Peyer's patch (tissue), 4 donors: ENCODE data around the gene UNC5A. TPM values are rescaled to one million over a fixed set of nuclear protein-coding genes. Genes with fewer than 3 reads are reported as not detected.

Source experiments
- DNase-seq, 3 donors: peaks; one replicate each; pipeline ENCODE4 v3.0.0-alpha.2; 2017 to 2019
- H3K27ac ChIP-seq, 4 donors: fragments of 200-600 bp; sonication (generic); one replicate each; pipeline ENCODE4 v1.5.1; 2016 to 2019
- H3K27me3 ChIP-seq, 2 donors: fragments of 200-600 bp; sonication (generic); one replicate each; pipeline ENCODE4 v1.5.1; 2019
- H3K36me3 ChIP-seq, 3 donors: fragments of 200-600 bp; sonication (generic); one replicate each; pipeline ENCODE4 v1.5.1; 2016 to 2019
- H3K4me1 ChIP-seq, 4 donors: fragments of 200-600 bp; sonication (generic); one replicate each; pipeline ENCODE4 v1.5.1; 2016 to 2019
- H3K4me3 ChIP-seq, 4 donors: fragments of 200-600 bp; sonication (generic); 1 replicate in 3 of 4; 2 replicates in 1 of 4; pipeline ENCODE4 v1.5.1; 2016 to 2019; ENCODE audit warnings: mild to moderate bottlenecking in 1 of 4
- H3K9me3 ChIP-seq, 4 donors: fragments of 200-600 bp; sonication (generic); one replicate each; pipeline ENCODE4 v1.5.1; 2016 to 2019; ENCODE audit warnings: mild to moderate bottlenecking in 1 of 4
- CTCF ChIP-seq, 6 experiments: fragments of 450-650 bp in 4 of 6; fragments of 200-600 bp in 2 of 6; sonication (generic) in 1 of 6; IDR thresholded peaks; one replicate each; pipeline ENCODE4 v1.5.1; 2017 to 2019; ENCODE audit warnings: antibody characterized with exemption in 6 of 6, mild to moderate bottlenecking in 3 of 6, moderate library complexity in 1 of 6
- POLR2A ChIP-seq, 2 donors: fragments of 450-650 bp; IDR thresholded peaks; one replicate each; pipeline ENCODE4 v1.5.1; 2017; ENCODE audit warnings: antibody characterized with exemption in 2 of 2, mild to moderate bottlenecking in 2 of 2, moderate library complexity in 2 of 2
- total RNA-seq, 4 donors: library from RNA; depleted of rRNA; stranded (reverse); fragments of >200 nt; gene quantifications; one replicate each; pipeline ENCODE4 v1.1.0, GENCODE V29; 2016

UNC5A gene
- total RNA-seq, 4 donors from 2014 or later, result 0.18 TPM; not detected in 3

- Histone ChIP-seq H3K36me3 (no peaks in the 10 kb centered on the region), H3K9me3 (no peaks in the 10 kb centered on the region), H3K27ac (no peak overlapping the region), H3K4me3 (no peak overlapping the region), H3K27me3 (no peaks in the 10 kb centered on the region), H3K4me1 (no peaks in the 10 kb centered on the region)
- TF ChIP-seq CTCF (IDR thresholded peaks at IDR 0.05) (no peak), POLR2A (IDR thresholded peaks at IDR 0.05) (no peak)
- no peak for DNase-seq
Observed at GRCh38 chr5:176882567-176882903, 72.2 kb downstream of the UNC5A start.

GRCh38 chr5:176883700-176884570, 73.6 kb downstream of the UNC5A start:
- Histone ChIP-seq H3K4me1 (no peaks in the 10 kb centered on the region), H3K27ac (no peak overlapping the region), H3K4me3 (no peak overlapping the region), H3K27me3 (no peaks in the 10 kb centered on the region), H3K36me3 (no peaks in the 10 kb centered on the region), H3K9me3 (no peaks in the 10 kb centered on the region)
- TF ChIP-seq POLR2A (IDR thresholded peaks at IDR 0.05), result no peak
- no peak for TF ChIP-seq CTCF (IDR thresholded peaks at IDR 0.05)
- no peak for DNase-seq

GRCh38 chr5:176884571-176884890, 74.2 kb downstream of the UNC5A start:
- H3K36me3 ChIP-seq, result no peaks in the 10 kb centered on the region
- H3K4me1 ChIP-seq, result no peaks in the 10 kb centered on the region
- H3K9me3 ChIP-seq, result no peaks in the 10 kb centered on the region
- no peaks in the 10 kb centered on the region for H3K27me3 ChIP-seq
- peak in 1 of 3 donors; percentile 2 for DNase-seq
- H3K4me3 ChIP-seq, result no peak overlapping the region
- no peak overlapping the region for H3K27ac ChIP-seq
- TF ChIP-seq POLR2A (IDR thresholded peaks at IDR 0.05) (no peak), CTCF (IDR thresholded peaks at IDR 0.05) (no peak)

GRCh38 chr5:176886336-176887251, 76.2 kb downstream of the UNC5A start:
- Histone ChIP-seq H3K4me3 (no peak overlapping the region), H3K36me3 (no peaks in the 10 kb centered on the region), H3K9me3 (no peaks in the 10 kb centered on the region), H3K27ac (no peak overlapping the region), H3K27me3 (no peaks in the 10 kb centered on the region), H3K4me1 (no peaks in the 10 kb centered on the region)
- TF ChIP-seq POLR2A (IDR thresholded peaks at IDR 0.05) (no peak), CTCF (IDR thresholded peaks at IDR 0.05) (no peak)
- peak in 1 of 3 donors; percentile 22 for DNase-seq

- no peak overlapping the region for H3K4me3 ChIP-seq
- no peak overlapping the region for H3K27ac ChIP-seq
- H3K27me3 ChIP-seq, result no peaks in the 10 kb centered on the region
- TF ChIP-seq CTCF (IDR thresholded peaks at IDR 0.05), result no peak
- no peaks in the 10 kb centered on the region for H3K4me1 ChIP-seq
- H3K9me3 ChIP-seq, result no peaks in the 10 kb centered on the region
- peak in 1 of 3 donors; percentile 28 for DNase-seq
- H3K36me3 ChIP-seq, result no peaks in the 10 kb centered on the region
Observed at GRCh38 chr5:176887252-176887849, 77.0 kb downstream of the UNC5A start.
